ENCODE data around the gene MANEA.
"Not testable (repeated sequence)": the region's sequence is repeated elsewhere in the genome, so short reads cannot be mapped to it uniquely, and the experiment has no call there.

The MANEA gene, protein sequence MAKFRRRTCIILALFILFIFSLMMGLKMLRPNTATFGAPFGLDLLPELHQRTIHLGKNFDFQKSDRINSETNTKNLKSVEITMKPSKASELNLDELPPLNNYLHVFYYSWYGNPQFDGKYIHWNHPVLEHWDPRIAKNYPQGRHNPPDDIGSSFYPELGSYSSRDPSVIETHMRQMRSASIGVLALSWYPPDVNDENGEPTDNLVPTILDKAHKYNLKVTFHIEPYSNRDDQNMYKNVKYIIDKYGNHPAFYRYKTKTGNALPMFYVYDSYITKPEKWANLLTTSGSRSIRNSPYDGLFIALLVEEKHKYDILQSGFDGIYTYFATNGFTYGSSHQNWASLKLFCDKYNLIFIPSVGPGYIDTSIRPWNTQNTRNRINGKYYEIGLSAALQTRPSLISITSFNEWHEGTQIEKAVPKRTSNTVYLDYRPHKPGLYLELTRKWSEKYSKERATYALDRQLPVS

DNA sequence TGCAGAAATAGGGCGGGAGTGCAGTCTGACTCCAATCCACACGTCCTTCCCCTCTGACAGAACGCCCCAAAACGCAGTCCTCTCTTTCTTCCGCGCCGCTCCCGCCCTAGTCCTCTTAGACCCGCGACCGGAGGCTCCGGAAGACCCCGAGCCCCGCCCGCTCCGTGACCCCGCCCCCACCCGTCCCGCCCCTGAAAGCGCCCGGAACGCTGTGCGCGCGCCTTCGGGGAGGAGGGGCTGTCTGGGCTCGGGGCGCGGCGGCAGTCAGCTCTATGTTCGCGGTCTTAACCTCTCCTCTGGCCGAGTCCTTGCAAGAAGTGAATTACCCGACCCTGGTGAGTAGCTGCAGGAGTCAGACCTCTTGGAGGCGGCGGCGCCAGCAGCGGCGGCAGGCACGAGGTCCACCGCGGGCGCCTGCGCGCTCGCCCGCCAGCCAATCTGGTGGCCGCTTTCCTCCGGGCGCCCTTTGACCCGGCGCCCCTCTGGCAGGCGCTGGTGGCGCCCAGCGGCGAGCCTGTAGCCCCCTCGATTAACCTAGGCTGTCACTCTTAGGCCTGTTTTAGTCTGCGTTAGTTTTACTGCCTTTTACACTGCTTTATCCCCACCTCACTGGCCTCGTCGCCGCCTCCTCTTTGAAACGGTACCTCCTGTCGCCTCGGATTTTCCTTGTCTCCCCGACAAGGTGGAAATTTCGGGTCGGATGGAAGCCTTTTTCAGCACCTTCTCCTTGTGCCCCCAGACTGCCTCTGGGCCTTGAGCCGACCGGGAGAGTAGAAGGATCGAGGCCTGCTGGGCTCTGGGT lies at the start of gene MANEA:
Gene MANEA (plus strand): TSS at position 232 of the 802 bp plus-strand sequence. CDS start 8,905 bp downstream, outside the sequence.
- peak; percentile 54 to 61 for DNase-seq (ENCODE audit: low read depth in 2 of 2)

GRCh38 chr6:95529762-95530161 lies 47.6 kb upstream of the MANEA start:
- DNase-seq (ENCODE audit: low read depth in 2 of 2): no peak

GRCh38 chr6:95530176-95530819 lies 47.0 kb upstream of the MANEA start:
- DNase-seq (ENCODE audit: low read depth in 2 of 2): no peak

DNA sequence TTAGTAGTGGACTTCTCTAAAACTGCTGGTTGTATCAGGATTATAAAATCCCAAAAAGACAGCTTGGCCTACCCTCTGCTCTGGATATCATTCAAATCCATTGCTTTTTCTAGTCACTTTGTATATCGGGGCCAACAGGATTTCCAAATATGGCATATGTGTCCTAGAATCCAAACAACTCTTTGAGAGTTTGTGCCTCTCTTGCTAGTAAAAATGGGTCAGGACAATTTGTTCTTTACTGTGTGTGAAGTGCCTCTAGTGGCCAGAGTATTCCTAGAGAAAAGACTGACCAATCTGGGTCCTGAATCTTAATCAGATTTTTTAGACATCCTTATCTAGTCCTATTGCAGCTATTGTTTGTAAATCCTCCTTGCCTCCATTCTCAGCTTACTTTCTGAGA lies 33.5 kb upstream of the MANEA start:
- no peak for DNase-seq (ENCODE audit: low read depth in 2 of 2)

- DNase-seq (ENCODE audit: low read depth in 2 of 2): no peak
Observed at GRCh38 chr6:95544517-95545225, 32.7 kb upstream of the MANEA start.

GRCh38 chr6:95545226-95545625 lies 32.1 kb upstream of the MANEA start:
- no peak for DNase-seq (ENCODE audit: low read depth in 2 of 2)

GRCh38 chr6:95545686-95546085 lies 31.6 kb upstream of the MANEA start:
- DNase-seq (ENCODE audit: low read depth in 2 of 2): no peak

DNA sequence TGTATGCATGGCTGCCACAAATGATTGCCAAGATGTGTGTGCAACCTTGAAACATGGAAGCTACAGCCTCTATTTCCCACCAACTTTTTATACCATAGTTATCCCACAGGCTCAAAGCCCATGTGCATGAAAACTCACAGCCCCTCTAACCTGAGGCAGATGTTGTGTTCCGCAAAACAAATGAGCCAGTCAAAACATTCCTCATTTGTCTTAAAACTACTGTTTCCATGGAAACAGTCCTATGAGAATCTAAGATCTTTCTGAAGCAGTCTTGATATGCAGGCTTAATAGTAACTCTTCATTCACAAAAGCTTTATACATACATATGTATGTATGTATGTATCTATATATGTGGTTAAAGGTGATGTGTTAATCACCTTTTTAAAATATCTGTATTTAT lies 31.2 kb upstream of the MANEA start:
- no peak for DNase-seq (ENCODE audit: low read depth in 2 of 2)

- no peak for DNase-seq (ENCODE audit: low read depth in 2 of 2)
Observed at GRCh38 chr6:95547043-95547442, 30.3 kb upstream of the MANEA start.

DNA sequence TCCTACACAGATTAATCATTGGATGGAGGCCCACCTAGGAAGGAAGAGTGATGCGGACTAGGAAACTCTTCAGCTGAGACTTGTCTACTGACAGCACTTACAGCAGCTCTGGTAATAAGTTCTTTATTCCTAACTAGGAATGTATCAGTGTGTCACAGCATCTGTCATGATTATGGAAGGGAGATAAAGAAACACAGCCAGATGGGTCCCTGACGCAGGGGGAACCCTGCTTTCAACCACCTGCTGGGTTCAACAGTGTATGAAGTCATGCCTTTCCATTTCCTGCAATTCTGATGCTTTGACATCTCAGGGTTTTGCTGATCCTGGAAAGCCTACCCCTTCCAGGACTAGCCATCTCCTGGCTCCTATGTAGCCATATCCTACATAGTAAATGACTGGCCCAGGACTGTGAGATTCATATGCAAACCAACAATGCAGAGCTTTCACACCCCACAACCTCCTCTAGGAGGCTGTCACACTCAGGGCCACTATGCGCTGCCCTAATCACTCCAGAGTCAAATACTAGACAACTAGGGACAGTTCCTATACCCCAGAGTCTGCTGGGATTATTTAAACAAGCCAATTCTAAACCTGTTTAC lies 29.0 kb upstream of the MANEA start:
- DNase-seq (ENCODE audit: low read depth in 2 of 2): no peak

GRCh38 chr6:95551678-95552324 lies 25.5 kb upstream of the MANEA start:
- no peak for DNase-seq (ENCODE audit: low read depth in 2 of 2)

GRCh38 chr6:95553880-95554279 lies 23.5 kb upstream of the MANEA start:
- DNase-seq (ENCODE audit: low read depth in 2 of 2): no peak

- DNase-seq (ENCODE audit: low read depth in 2 of 2): not testable (repeated sequence)
Observed at GRCh38 chr6:95560956-95561355, 16.4 kb upstream of the MANEA start.

GRCh38 chr6:95569560-95569959 lies 7.8 kb upstream of the MANEA start:
- no peak for DNase-seq (ENCODE audit: low read depth in 2 of 2)

- DNase-seq (ENCODE audit: low read depth in 2 of 2): no peak
Observed at GRCh38 chr6:95572098-95572497, 5.2 kb upstream of the MANEA start.

- DNase-seq (ENCODE audit: low read depth in 2 of 2): no peak
Observed at GRCh38 chr6:95574811-95575210, 2.5 kb upstream of the MANEA start.

- no peak for DNase-seq (ENCODE audit: low read depth in 2 of 2)
Observed at GRCh38 chr6:95576218-95576997, 927 bp upstream of the MANEA start.

DNA sequence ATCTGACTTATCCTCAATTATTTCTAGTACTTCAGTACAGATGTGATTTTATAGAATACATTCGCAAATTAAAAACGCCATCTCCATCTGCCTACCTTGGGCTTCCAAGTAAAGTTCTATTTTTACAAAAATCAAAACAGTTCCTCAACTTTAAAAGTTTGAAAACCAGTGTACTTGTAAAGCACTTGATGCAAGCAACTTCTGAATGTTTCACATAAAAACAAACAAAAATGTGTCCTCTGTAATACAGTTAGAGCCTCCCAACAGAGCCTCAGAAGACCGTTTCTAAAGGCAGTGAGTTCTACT lies 384 bp upstream of the MANEA start:
- DNase-seq (ENCODE audit: low read depth in 2 of 2): no peak

GRCh38 chr6:95578106-95578410 lies 723 bp downstream of the MANEA start:
- DNase-seq (ENCODE audit: low read depth in 2 of 2): no peak

- DNase-seq (ENCODE audit: low read depth in 2 of 2): no peak
Observed at GRCh38 chr6:95581073-95581472, 3.7 kb downstream of the MANEA start.
